GM23338 (cell line): ENCODE results near the gene KIAA0040. TPM values are rescaled to one million over a fixed set of nuclear protein-coding genes. Genes with fewer than 3 reads are reported as not detected.

Experiments used
- ATAC-seq: fragments of 200-7000 bp; cut with Tn5 transposase; 3 replicates; pipeline ENCODE4 v1.9.1; 2020
- DNase-seq: peaks from one replicate; pipeline ENCODE4 v3.0.0-alpha.2; 2015; ENCODE audit warnings: low spot score
- H2AFZ ChIP-seq: fragments of 200-600 bp; sonication (generic); 2 replicates; pipeline ENCODE4 v1.8.0; 2016; ENCODE audit warnings: antibody characterized with exemption, mild to moderate bottlenecking, moderate library complexity
- H3F3A ChIP-seq: fragments of 200-600 bp; sonication (generic); replicated peaks from 2 replicates; pipeline ENCODE4 v1.8.0; 2017; ENCODE audit warnings: antibody characterized with exemption, mixed run types, low read depth
- H3K27ac ChIP-seq: fragments of 200-600 bp; sonication (generic); 2 replicates; pipeline ENCODE4 v1.6.1; 2016; ENCODE audit warnings: low read depth
- H3K27me3 ChIP-seq: fragments of 200-600 bp; sonication (generic); 2 replicates; pipeline ENCODE4 v1.8.0; 2016; ENCODE audit warnings: mild to moderate bottlenecking, mixed run types, moderate library complexity; ENCODE audit not compliant: insufficient read depth
- H3K36me3 ChIP-seq: fragments of 200-600 bp; sonication (generic); 2 replicates; pipeline ENCODE4 v1.8.0; 2016; ENCODE audit warnings: mild to moderate bottlenecking; ENCODE audit not compliant: insufficient read depth
- H3K4me1 ChIP-seq: fragments of 200-600 bp; sonication (generic); 2 replicates; pipeline ENCODE4 v1.8.0; 2016; ENCODE audit warnings: mild to moderate bottlenecking, moderate library complexity; ENCODE audit not compliant: insufficient read depth
- H3K4me2 ChIP-seq: fragments of 200-600 bp; sonication (generic); 2 replicates; pipeline ENCODE4 v1.7.1; 2017; ENCODE audit warnings: mixed run types
- H3K4me3 ChIP-seq: fragments of 200-600 bp; sonication (generic); 2 replicates; pipeline ENCODE4 v1.6.1; 2016; ENCODE audit warnings: mixed run types
- H3K79me2 ChIP-seq: fragments of 200-600 bp; sonication (generic); replicated peaks from 2 replicates; pipeline ENCODE4 v1.8.0; 2017; ENCODE audit warnings: mild to moderate bottlenecking; ENCODE audit not compliant: insufficient read depth
- H3K9me2 ChIP-seq: fragments of 200-600 bp; sonication (generic); 2 replicates; pipeline ENCODE4 v1.8.0; 2017; ENCODE audit not compliant: insufficient read depth
- H4K20me1 ChIP-seq: fragments of 200-600 bp; sonication (generic); replicated peaks from 2 replicates; pipeline ENCODE4 v1.8.0; 2017; ENCODE audit warnings: mild to moderate bottlenecking; ENCODE audit not compliant: insufficient read depth
- H3K27ac Mint-ChIP-seq: 2 replicates; pipeline ENCODE4 v1.8.0; 2020; ENCODE audit warnings: inconsistent platforms, mild to moderate bottlenecking, moderate library complexity, mixed read lengths
- H3K27me3 Mint-ChIP-seq: 3 replicates; pipeline ENCODE4 v1.8.0; 2022; ENCODE audit warnings: low read depth, mild to moderate bottlenecking, moderate library complexity, mixed read lengths, inconsistent platforms; ENCODE audit not compliant: insufficient read depth, poor library complexity
- H3K36me3 Mint-ChIP-seq: 3 replicates; pipeline ENCODE4 v1.8.0; 2021; ENCODE audit warnings: low read depth, mild to moderate bottlenecking, inconsistent platforms, moderate library complexity, mixed read lengths
- H3K4me1 Mint-ChIP-seq: 3 replicates; pipeline ENCODE4 v1.8.0; 2020; ENCODE audit warnings: mild to moderate bottlenecking, inconsistent platforms, mixed read lengths
- H3K4me3 Mint-ChIP-seq: 3 replicates; pipeline ENCODE4 v1.8.0; 2021; ENCODE audit warnings: moderate library complexity, mild to moderate bottlenecking, inconsistent platforms, mixed read lengths
- H3K9me3 Mint-ChIP-seq: 3 replicates; pipeline ENCODE4 v1.8.0; 2020; ENCODE audit warnings: moderate library complexity, mild to moderate bottlenecking, inconsistent platforms, mixed read lengths
- EZH2 ChIP-seq: fragments of 200-600 bp; sonication (generic); IDR thresholded peaks from one replicate; pipeline ENCODE4 v1.8.0; 2017; ENCODE audit warnings: antibody characterized with exemption, mild to moderate bottlenecking, low read depth; ENCODE audit not compliant: unreplicated experiment
- EZH2phosphoT487 ChIP-seq: fragments of 200-600 bp; sonication (generic); IDR thresholded peaks from one replicate; pipeline ENCODE4 v1.8.1; 2018; ENCODE audit warnings: antibody characterized with exemption; ENCODE audit not compliant: unreplicated experiment
- JUNB ChIP-seq: IDR thresholded peaks from one replicate; pipeline ENCODE4 v1.6.1; 2016; ENCODE audit warnings: antibody characterized with exemption; ENCODE audit not compliant: unreplicated experiment
- NANOG ChIP-seq: IDR thresholded peaks from 2 replicates; pipeline ENCODE4 v1.6.1; 2016; ENCODE audit warnings: antibody characterized with exemption, borderline replicate concordance
- POLR2AphosphoS5 ChIP-seq: IDR thresholded peaks from 2 replicates; pipeline ENCODE4 v1.6.1; 2016; ENCODE audit warnings: antibody characterized with exemption, low read depth
- ZNF114 ChIP-seq: fragments of 250-450 bp; sonication (Bioruptor Pico); IDR thresholded peaks from 2 replicates; pipeline ENCODE4 v1.5.0; 2020; ENCODE audit warnings: mild to moderate bottlenecking, moderate library complexity
- ZNF462 ChIP-seq: fragments of 250-450 bp; sonication (Bioruptor Pico); IDR thresholded peaks from 2 replicates; pipeline ENCODE4 v1.5.0; 2020; ENCODE audit warnings: mild to moderate bottlenecking, moderate library complexity
- polyA plus RNA-seq: library from polyadenylated mRNA; unstranded; fragments of >200 nt; fragmentation: Nextera tagmentation; extraction: Ambion mirVana; gene quantifications from 2 replicates; pipeline ENCODE4 v1.2.1, GENCODE V29; 2016
- total RNA-seq: library from RNA; depleted of rRNA; stranded (reverse); fragments of >200 nt; shearing (Covaris generic); gene quantifications from 2 replicates; pipeline ENCODE4 v1.2.3, GENCODE V29; 2014
- TF ChIP-seq, protein P1 (sequence below): IDR thresholded peaks from one replicate; pipeline ENCODE4 v1.6.1; 2018; ENCODE audit warnings: antibody characterized with exemption; ENCODE audit not compliant: unreplicated experiment

KIAA0040 gene
- total and polyA plus RNA-seq, 2 experiments from 2014 or later, result 7.0 to 11.9 TPM

- no peak overlapping the region for H3K27ac ChIP-seq
- TF ChIP-seq ZNF462 (CRISPR knock-in tag), result no peak
- no peaks in the 10 kb centered on the region for H3K9me2 ChIP-seq
- H3K27me3 ChIP-seq, result no peaks in the 10 kb centered on the region
- H3F3A ChIP-seq, result no peaks in the 10 kb centered on the region
- H3K4me3 Mint-ChIP-seq, result no peak overlapping the region
- H4K20me1 ChIP-seq, result no peaks in the 10 kb centered on the region
- no peak overlapping the region for H3K4me3 ChIP-seq
- ATAC-seq, result no peak
- no peak overlapping the region for H2AFZ ChIP-seq
- H3K4me1 ChIP-seq, result no peaks in the 10 kb centered on the region
- H3K4me2 ChIP-seq, result no peak overlapping the region
- H3K79me2 ChIP-seq, result no peaks in the 10 kb centered on the region
- no peaks in the 10 kb centered on the region for H3K9me3 Mint-ChIP-seq
- DNase-seq, result no peak
- peaks cover 3% of the 10 kb centered on the region; the same call in 1 of the 3 replicates for H3K36me3 Mint-ChIP-seq
- H3K27me3 Mint-ChIP-seq, result no peaks in the 10 kb centered on the region
- no peak overlapping the region for H3K27ac Mint-ChIP-seq
- H3K4me1 Mint-ChIP-seq, result no peaks in the 10 kb centered on the region
- no peaks in the 10 kb centered on the region for H3K36me3 ChIP-seq
Measured at GRCh38 chr1:175172503-175172902, 20.1 kb downstream of the KIAA0040 start.

DNA sequence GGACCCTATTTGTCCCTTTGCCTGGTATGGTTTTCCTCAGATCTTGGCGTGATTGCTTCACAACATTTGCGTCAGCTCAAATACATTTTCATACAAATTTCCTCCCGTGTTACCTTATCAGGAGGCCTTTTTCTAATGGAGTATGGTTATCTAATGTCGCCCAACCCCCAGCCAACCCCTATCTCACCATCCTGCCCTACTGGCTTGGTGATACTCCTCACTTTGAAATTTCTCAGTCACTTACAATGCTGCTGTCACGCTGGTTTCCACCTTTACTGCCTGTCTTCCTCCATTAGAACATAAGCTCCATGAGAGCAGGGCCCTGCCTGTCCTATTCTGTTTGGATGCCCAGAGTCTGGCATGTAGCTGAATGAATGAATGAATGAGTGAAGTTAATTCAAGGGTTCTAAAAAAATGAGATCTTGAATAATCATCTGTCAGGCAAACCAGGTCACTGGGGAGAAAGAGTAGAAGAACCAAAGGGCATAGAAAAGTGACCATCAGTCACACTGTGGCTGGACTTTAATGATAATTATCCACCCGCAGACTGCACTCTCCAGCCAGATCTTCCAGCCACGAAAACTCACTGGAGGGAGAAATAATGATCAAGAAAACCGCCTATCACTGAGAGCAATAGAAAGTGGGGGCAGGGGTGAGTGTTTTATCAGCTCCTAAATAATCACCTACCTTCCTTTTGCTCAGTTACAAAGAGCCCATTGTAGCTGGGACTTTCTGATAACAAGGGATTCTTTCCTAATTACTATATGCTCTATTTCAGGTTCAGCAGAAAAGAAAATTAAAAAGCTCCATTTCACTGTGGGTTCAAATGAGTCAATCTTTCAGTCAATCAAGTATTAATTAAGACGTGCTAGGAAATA is 21.3 kb downstream of the KIAA0040 start:
- no peaks in the 10 kb centered on the region for H3K4me1 ChIP-seq
- H3K36me3 ChIP-seq, result no peaks in the 10 kb centered on the region
- no peak overlapping the region for H2AFZ ChIP-seq
- ATAC-seq, result no peak
- H3K79me2 ChIP-seq, result no peaks in the 10 kb centered on the region
- Mint-ChIP-seq H3K27ac (no peak overlapping the region), H3K9me3 (no peaks in the 10 kb centered on the region), H3K27me3 (no peaks in the 10 kb centered on the region), H3K4me3 (no peak overlapping the region), H3K36me3 (peaks cover 3% of the 10 kb centered on the region; the same call in 1 of the 3 replicates), H3K4me1 (no peaks in the 10 kb centered on the region)
- no peak overlapping the region for H3K4me3 ChIP-seq
- H3K9me2 ChIP-seq, result no peaks in the 10 kb centered on the region
- H3F3A ChIP-seq, result no peaks in the 10 kb centered on the region
- DNase-seq, result no peak
- H3K27ac ChIP-seq, result no peak overlapping the region
- no peaks in the 10 kb centered on the region for H4K20me1 ChIP-seq
- H3K27me3 ChIP-seq, result no peaks in the 10 kb centered on the region
- H3K4me2 ChIP-seq, result no peak overlapping the region
- TF ChIP-seq ZNF114 (no peak), NANOG (no peak), POLR2AphosphoS5 (no peak), JUNB (no peak), EZH2 (no peak), EZH2phosphoT487 (no peak)
- TF ChIP-seq, protein P1, sequence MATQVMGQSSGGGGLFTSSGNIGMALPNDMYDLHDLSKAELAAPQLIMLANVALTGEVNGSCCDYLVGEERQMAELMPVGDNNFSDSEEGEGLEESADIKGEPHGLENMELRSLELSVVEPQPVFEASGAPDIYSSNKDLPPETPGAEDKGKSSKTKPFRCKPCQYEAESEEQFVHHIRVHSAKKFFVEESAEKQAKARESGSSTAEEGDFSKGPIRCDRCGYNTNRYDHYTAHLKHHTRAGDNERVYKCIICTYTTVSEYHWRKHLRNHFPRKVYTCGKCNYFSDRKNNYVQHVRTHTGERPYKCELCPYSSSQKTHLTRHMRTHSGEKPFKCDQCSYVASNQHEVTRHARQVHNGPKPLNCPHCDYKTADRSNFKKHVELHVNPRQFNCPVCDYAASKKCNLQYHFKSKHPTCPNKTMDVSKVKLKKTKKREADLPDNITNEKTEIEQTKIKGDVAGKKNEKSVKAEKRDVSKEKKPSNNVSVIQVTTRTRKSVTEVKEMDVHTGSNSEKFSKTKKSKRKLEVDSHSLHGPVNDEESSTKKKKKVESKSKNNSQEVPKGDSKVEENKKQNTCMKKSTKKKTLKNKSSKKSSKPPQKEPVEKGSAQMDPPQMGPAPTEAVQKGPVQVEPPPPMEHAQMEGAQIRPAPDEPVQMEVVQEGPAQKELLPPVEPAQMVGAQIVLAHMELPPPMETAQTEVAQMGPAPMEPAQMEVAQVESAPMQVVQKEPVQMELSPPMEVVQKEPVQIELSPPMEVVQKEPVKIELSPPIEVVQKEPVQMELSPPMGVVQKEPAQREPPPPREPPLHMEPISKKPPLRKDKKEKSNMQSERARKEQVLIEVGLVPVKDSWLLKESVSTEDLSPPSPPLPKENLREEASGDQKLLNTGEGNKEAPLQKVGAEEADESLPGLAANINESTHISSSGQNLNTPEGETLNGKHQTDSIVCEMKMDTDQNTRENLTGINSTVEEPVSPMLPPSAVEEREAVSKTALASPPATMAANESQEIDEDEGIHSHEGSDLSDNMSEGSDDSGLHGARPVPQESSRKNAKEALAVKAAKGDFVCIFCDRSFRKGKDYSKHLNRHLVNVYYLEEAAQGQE, result no peak
